HG02840 (cell line): ENCODE measurements around the gene FAM200B.

Experiments
- ATAC-seq: cut with Tn5 transposase; IDR thresholded peaks from one replicate; pipeline ENCODE4 v1.9.1; 2021; ENCODE audit warnings: mild to moderate bottlenecking, moderate library complexity, moderate number of reproducible peaks; ENCODE audit not compliant: unreplicated experiment, low FRiP score

FAM200B gene

GRCh38 chr4:15667006-15667405 lies 14.6 kb upstream of the FAM200B start:
- no peak for ATAC-seq

GRCh38 chr4:15668566-15669435 lies 12.8 kb upstream of the FAM200B start:
- ATAC-seq: no peak

GRCh38 chr4:15670576-15670975 lies 11.1 kb upstream of the FAM200B start:
- no peak for ATAC-seq

GRCh38 chr4:15672101-15672500 lies 9.5 kb upstream of the FAM200B start:
- ATAC-seq: no peak

- ATAC-seq: no peak
These were observed 8.3 kb upstream of the FAM200B start for GRCh38 chr4:15673337-15673736.

GRCh38 chr4:15674046-15674445 lies 7.6 kb upstream of the FAM200B start:
- ATAC-seq: no peak

- no peak for ATAC-seq
These were observed 6.7 kb upstream of the FAM200B start for GRCh38 chr4:15674926-15675325.

- ATAC-seq: no peak
These were observed 6.3 kb upstream of the FAM200B start for GRCh38 chr4:15675356-15675755.

- no peak for ATAC-seq
These were observed 5.6 kb upstream of the FAM200B start for GRCh38 chr4:15676039-15676438.

- ATAC-seq: no peak
These were observed 4.7 kb upstream of the FAM200B start for GRCh38 chr4:15676899-15677298.

GRCh38 chr4:15677507-15677988 lies 4.1 kb upstream of the FAM200B start:
- ATAC-seq: no peak

- no peak for ATAC-seq
These were observed 608 bp upstream of the FAM200B start for GRCh38 chr4:15681067-15681371.

GRCh38 chr4:15682242-15683142 lies 865 bp downstream of the FAM200B start:
- no peak for ATAC-seq

- ATAC-seq: no peak
These were observed 1.5 kb downstream of the FAM200B start for GRCh38 chr4:15683143-15683495.

- ATAC-seq: no peak
These were observed 2.9 kb downstream of the FAM200B start for GRCh38 chr4:15684498-15684897.

GRCh38 chr4:15688051-15688450 lies 6.4 kb downstream of the FAM200B start:
- no peak for ATAC-seq

- no peak for ATAC-seq
These were observed 7.9 kb downstream of the FAM200B start for GRCh38 chr4:15689540-15689939.

GRCh38 chr4:15690020-15690809 lies 8.6 kb downstream of the FAM200B start:
- ATAC-seq: no peak

GRCh38 chr4:15691346-15692135 lies 9.9 kb downstream of the FAM200B start:
- ATAC-seq: no peak

GRCh38 chr4:15692602-15693001 lies 11.0 kb downstream of the FAM200B start:
- ATAC-seq: no peak
